Esophagus squamous epithelium (tissue), 4 donors: ENCODE results near the gene PRKAB2.

Experiments
- POLR2A ChIP-seq, 4 donors: fragments of 450-650 bp; IDR thresholded peaks; one replicate each; pipeline ENCODE4 v1.6.1; 2017; ENCODE audit warnings: antibody characterized with exemption in 4 of 4, mild to moderate bottlenecking in 4 of 4, moderate library complexity in 3 of 4
- TF ChIP-seq, protein P1 (sequence below), 6 experiments: fragments of 450-650 bp in 4 of 6; fragments of 200-600 bp in 2 of 6; sonication (generic) in 2 of 6; IDR thresholded peaks; one replicate each; pipeline ENCODE4 v1.5.1; 2016 to 2019; ENCODE audit warnings: antibody characterized with exemption in 6 of 6, mild to moderate bottlenecking in 4 of 6, moderate library complexity in 4 of 6

DNA sequence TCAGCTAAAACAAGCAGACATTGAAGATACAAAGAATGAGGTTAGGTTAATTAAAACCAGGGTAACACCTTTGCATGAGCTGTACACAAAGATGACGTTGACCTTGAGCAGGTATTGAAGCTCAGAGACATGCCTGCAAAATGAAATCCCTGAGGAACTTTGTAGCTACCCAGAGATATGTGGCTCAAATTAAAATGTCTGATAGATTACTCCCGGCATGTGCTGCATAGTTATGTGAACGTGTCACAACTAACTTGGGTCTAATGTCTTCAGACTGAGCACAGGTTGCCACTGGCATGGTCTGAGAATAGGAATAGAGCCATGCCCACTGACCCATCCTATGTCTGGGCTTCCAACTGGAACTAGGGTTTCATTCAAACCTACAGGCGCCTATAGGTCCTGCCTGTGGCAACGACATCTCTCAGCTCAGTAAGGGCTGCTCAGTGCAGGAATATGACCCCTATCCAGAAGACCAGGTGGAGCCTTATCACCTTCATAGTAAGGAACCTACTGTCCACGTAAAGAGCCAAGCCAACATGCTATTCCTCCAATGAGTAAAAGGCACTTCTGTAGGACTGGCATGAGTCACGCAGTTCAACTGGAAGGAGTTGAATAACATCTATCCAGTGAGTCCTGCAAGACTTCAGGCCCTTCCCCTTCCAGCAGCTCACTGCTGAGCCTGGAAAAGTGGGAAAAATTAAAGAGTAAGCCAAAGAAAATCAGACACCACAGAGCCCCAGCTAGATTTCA lies 60.7 kb downstream of the PRKAB2 start:
- TF ChIP-seq, protein P1, sequence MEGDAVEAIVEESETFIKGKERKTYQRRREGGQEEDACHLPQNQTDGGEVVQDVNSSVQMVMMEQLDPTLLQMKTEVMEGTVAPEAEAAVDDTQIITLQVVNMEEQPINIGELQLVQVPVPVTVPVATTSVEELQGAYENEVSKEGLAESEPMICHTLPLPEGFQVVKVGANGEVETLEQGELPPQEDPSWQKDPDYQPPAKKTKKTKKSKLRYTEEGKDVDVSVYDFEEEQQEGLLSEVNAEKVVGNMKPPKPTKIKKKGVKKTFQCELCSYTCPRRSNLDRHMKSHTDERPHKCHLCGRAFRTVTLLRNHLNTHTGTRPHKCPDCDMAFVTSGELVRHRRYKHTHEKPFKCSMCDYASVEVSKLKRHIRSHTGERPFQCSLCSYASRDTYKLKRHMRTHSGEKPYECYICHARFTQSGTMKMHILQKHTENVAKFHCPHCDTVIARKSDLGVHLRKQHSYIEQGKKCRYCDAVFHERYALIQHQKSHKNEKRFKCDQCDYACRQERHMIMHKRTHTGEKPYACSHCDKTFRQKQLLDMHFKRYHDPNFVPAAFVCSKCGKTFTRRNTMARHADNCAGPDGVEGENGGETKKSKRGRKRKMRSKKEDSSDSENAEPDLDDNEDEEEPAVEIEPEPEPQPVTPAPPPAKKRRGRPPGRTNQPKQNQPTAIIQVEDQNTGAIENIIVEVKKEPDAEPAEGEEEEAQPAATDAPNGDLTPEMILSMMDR (IDR thresholded peaks at IDR 0.05): no peak
- no peak for TF ChIP-seq POLR2A (IDR thresholded peaks at IDR 0.05)
